Measurements from ENCODE around the gene LEP.

DNA sequence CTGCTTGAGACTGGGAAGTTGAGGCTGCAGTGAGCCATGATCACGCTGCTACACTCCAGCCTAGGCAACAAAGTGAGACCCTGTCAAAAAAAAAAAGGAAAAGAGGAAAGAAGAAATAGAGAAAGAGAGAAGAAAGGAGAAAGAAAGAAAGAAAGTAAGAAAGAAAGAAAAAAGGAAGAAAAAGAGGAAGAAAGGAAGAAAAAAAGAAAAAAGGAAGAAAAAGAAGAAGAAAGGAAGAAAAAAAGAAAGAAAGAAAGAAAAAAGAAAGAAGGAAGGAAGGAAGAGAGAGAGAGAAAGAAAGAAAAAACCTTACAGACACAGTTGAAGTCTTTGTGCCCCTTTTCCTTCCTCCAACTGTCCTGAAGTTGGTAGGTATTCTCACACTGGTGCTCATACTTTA, 26.6 kb upstream of the LEP start:
- TF ChIP-seq, protein P1, sequence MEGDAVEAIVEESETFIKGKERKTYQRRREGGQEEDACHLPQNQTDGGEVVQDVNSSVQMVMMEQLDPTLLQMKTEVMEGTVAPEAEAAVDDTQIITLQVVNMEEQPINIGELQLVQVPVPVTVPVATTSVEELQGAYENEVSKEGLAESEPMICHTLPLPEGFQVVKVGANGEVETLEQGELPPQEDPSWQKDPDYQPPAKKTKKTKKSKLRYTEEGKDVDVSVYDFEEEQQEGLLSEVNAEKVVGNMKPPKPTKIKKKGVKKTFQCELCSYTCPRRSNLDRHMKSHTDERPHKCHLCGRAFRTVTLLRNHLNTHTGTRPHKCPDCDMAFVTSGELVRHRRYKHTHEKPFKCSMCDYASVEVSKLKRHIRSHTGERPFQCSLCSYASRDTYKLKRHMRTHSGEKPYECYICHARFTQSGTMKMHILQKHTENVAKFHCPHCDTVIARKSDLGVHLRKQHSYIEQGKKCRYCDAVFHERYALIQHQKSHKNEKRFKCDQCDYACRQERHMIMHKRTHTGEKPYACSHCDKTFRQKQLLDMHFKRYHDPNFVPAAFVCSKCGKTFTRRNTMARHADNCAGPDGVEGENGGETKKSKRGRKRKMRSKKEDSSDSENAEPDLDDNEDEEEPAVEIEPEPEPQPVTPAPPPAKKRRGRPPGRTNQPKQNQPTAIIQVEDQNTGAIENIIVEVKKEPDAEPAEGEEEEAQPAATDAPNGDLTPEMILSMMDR (IDR thresholded peaks at IDR 0.05 in 2 of 3, conservative IDR thresholded peaks at IDR 0.05 in 1 of 3; ENCODE audit: borderline replicate concordance in 1 of 3, insufficient read depth in 1 of 3, low read depth in 2 of 3, low read length in 2 of 3) = no peak
- no peak for TF ChIP-seq POLR2AphosphoS5 (IDR thresholded peaks at IDR 0.05; ENCODE audit: low read depth, low read length)
- TF ChIP-seq YY1 (IDR thresholded peaks at IDR 0.05; ENCODE audit: extremely low read depth, insufficient replicate concordance, low read depth, low read length) = no peak
- no peak for TF ChIP-seq EZH2phosphoT487 (IDR thresholded peaks at IDR 0.05; ENCODE audit: borderline replicate concordance)
- TF ChIP-seq, protein P2, sequence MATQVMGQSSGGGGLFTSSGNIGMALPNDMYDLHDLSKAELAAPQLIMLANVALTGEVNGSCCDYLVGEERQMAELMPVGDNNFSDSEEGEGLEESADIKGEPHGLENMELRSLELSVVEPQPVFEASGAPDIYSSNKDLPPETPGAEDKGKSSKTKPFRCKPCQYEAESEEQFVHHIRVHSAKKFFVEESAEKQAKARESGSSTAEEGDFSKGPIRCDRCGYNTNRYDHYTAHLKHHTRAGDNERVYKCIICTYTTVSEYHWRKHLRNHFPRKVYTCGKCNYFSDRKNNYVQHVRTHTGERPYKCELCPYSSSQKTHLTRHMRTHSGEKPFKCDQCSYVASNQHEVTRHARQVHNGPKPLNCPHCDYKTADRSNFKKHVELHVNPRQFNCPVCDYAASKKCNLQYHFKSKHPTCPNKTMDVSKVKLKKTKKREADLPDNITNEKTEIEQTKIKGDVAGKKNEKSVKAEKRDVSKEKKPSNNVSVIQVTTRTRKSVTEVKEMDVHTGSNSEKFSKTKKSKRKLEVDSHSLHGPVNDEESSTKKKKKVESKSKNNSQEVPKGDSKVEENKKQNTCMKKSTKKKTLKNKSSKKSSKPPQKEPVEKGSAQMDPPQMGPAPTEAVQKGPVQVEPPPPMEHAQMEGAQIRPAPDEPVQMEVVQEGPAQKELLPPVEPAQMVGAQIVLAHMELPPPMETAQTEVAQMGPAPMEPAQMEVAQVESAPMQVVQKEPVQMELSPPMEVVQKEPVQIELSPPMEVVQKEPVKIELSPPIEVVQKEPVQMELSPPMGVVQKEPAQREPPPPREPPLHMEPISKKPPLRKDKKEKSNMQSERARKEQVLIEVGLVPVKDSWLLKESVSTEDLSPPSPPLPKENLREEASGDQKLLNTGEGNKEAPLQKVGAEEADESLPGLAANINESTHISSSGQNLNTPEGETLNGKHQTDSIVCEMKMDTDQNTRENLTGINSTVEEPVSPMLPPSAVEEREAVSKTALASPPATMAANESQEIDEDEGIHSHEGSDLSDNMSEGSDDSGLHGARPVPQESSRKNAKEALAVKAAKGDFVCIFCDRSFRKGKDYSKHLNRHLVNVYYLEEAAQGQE (IDR thresholded peaks at IDR 0.05; ENCODE audit: low read depth) = no peak
- TF ChIP-seq ELF1 (IDR thresholded peaks at IDR 0.05; ENCODE audit: borderline replicate concordance, low read depth) = no peak
- TF ChIP-seq CEBPB (IDR thresholded peaks at IDR 0.05; ENCODE audit: low read depth) = no peak
- no peak for TF ChIP-seq POLR2A (IDR thresholded peaks at IDR 0.05; ENCODE audit: borderline replicate concordance, extremely low read depth, insufficient read depth, insufficient read length)
- no peak for TF ChIP-seq SP1 (IDR thresholded peaks at IDR 0.05; ENCODE audit: low read depth)
- TF ChIP-seq CBX3 (IDR thresholded peaks at IDR 0.05; ENCODE audit: low read depth) = no peak
- no peak for TF ChIP-seq FOSL1 (IDR thresholded peaks at IDR 0.05; ENCODE audit: low read depth)
- TF ChIP-seq, protein P3, sequence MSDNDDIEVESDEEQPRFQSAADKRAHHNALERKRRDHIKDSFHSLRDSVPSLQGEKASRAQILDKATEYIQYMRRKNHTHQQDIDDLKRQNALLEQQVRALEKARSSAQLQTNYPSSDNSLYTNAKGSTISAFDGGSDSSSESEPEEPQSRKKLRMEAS (IDR thresholded peaks at IDR 0.05) = no peak
- no peak for TF ChIP-seq EZH2 (IDR thresholded peaks at IDR 0.05)
